K562 (cell line): Measurements from ENCODE around the gene LIN28A. TPM values are rescaled to one million over a fixed set of nuclear protein-coding genes. Genes with fewer than 3 reads are reported as not detected.

Experiments used
- ETV1 ChIP-seq: fragments of 450-650 bp; conservative IDR thresholded peaks from 2 replicates; pipeline ENCODE4 v1.6.1; 2016; ENCODE audit warnings: missing genetic modification characterization, control low read depth, low read depth, missing compliant biosample characterization
- GATAD2B ChIP-seq: fragments of 450-650 bp; IDR thresholded peaks from 2 replicates; pipeline ENCODE4 v1.6.1; 2017; ENCODE audit warnings: mild to moderate bottlenecking, borderline replicate concordance
- HNRNPH1 ChIP-seq: fragments of 200-400 bp; formaldehyde crosslinking; optimal IDR thresholded peaks from 2 replicates; pipeline ENCODE3; 2017; ENCODE audit warnings: low read depth, mild to moderate bottlenecking, low read length, moderate library complexity
- ILF3 ChIP-seq: fragments of 450-650 bp; IDR thresholded peaks from 2 replicates; pipeline ENCODE4 v1.6.1; 2018; ENCODE audit warnings: antibody characterized with exemption, mild to moderate bottlenecking, moderate library complexity, borderline replicate concordance
- PML ChIP-seq: IDR thresholded peaks from 2 replicates; pipeline ENCODE4 v1.6.1; 2012; ENCODE audit warnings: low read length, inconsistent platforms
- RBM17 ChIP-seq: fragments of 200-400 bp; formaldehyde crosslinking; IDR thresholded peaks from 2 replicates; pipeline ENCODE4 v1.6.1; 2017; ENCODE audit warnings: low read depth, mild to moderate bottlenecking, low read length, borderline replicate concordance
- RFX7 ChIP-seq: fragments of 250-450 bp; sonication (Bioruptor Pico); IDR thresholded peaks from 2 replicates; pipeline ENCODE4 v1.5.1; 2021; ENCODE audit warnings: mild to moderate bottlenecking
- TCF3 ChIP-seq: sonication (generic); formaldehyde crosslinking; IDR thresholded peaks from 2 replicates; pipeline ENCODE4 v1.4.0; 2020; ENCODE audit warnings: mild to moderate bottlenecking, missing genetic modification reagents
- polyA plus RNA-seq, 8 experiments: library from polyadenylated mRNA; depleted of rRNA in 4 of 8; stranded (reverse) in 5 of 8; unstranded in 3 of 8; fragments of >200 nt; fragmentation: Nextera tagmentation in 2 of 8; fragmentation: Illumina TruSeq in 1 of 8; extraction: Ambion mirVana in 2 of 8; extraction: Trizol in 1 of 8; gene quantifications; 2 replicates each; pipeline versions ENCODE4 v1.2.1 to v1.2.3, GENCODE V29; 2011 to 2014; ENCODE audit warnings: inconsistent platforms in 1 of 8, missing spikeins in 1 of 8
- total RNA-seq, 7 experiments: library from RNA; depleted of rRNA in 6 of 7; stranded (reverse); fragments of >200 nt in 6 of 7; fragmentation: Illumina TruSeq in 2 of 7; extraction: Trizol in 2 of 7; gene quantifications; 2 replicates each; pipeline versions ENCODE4 v1.2.1 to v1.2.3, GENCODE V29; 2011 to 2021; ENCODE audit warnings: low replicate concordance in 1 of 7
- TF ChIP-seq, protein P1 (sequence below): sonication (generic); formaldehyde crosslinking; IDR thresholded peaks from 2 replicates; pipeline ENCODE4 v1.8.1; 2023; ENCODE audit warnings: missing genetic modification reagents, mild to moderate bottlenecking, borderline replicate concordance
- TF ChIP-seq, protein P2 (sequence below): fragments of 250-450 bp; sonication (Bioruptor Pico); IDR thresholded peaks from 2 replicates; pipeline ENCODE4 v1.4.0; 2020; ENCODE audit warnings: mild to moderate bottlenecking, moderate library complexity
- TF ChIP-seq, protein P3 (sequence below): IDR thresholded peaks from 2 replicates; pipeline ENCODE4 v1.6.1; 2012; ENCODE audit warnings: low read depth, low read length, improper control_type of control experiment, borderline replicate concordance
- TF ChIP-seq, protein P4 (sequence below): fragments of 200-800 bp; sonication (Bioruptor generic); IDR thresholded peaks from 2 replicates; pipeline ENCODE4 v1.6.1; 2017; ENCODE audit warnings: missing genetic modification characterization, missing compliant biosample characterization
- TF ChIP-seq, protein P5 (sequence below): fragments of 150-350 bp; conservative IDR thresholded peaks from 2 replicates; pipeline ENCODE4 v1.6.1; 2014; ENCODE audit warnings: low read length

Gene LIN28A
- total and polyA plus RNA-seq, 9 of the 15 experiments (the other 6 are each of a cell fraction or from before 2014, with no cell fraction given), result 0.80 to 5.4 (median 3.9) TPM

DNA sequence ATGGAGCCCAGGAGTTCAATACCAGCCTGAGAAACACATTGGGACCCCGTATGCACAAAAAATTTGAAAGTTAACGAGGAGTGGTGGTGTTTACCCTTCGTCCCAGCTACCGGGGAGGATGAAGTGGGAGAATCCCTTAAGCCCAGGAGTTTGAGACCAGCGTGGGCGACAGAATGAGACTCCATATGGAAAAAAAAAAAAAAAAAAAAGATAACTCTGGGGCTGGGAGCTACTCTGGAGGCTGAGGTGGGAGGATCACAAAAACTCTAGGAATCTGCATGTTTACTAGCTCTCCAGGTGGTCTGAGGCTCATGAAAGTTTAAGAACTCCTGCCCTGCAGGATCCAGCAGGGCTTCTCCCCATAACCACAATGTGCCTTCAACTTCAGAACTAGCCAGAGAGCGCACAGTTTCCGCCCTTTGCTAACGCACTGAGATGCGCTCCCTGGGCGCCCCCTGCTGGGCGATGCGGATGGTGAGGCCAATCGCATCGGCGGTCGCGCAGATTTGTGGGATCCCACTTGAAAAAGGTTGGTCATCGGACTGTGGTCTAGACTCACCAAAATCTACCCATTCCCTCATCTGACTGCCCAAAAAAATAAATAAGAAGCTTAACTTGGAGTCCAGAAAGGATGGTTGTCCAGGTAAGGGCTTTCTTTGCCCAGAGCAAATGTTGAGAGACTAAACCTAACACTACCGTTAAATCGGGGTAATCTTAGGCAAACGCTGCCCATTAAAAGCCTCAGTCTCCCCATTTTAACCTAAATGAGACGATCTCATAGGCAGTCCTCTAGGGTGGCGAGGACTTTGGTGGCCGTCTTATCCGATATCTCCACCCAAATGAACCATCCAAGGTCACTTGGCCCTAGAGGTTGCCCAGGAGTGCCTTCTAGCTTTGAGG lies 46.8 kb upstream of the LIN28A start (continued):
- TF ChIP-seq, protein P1, sequence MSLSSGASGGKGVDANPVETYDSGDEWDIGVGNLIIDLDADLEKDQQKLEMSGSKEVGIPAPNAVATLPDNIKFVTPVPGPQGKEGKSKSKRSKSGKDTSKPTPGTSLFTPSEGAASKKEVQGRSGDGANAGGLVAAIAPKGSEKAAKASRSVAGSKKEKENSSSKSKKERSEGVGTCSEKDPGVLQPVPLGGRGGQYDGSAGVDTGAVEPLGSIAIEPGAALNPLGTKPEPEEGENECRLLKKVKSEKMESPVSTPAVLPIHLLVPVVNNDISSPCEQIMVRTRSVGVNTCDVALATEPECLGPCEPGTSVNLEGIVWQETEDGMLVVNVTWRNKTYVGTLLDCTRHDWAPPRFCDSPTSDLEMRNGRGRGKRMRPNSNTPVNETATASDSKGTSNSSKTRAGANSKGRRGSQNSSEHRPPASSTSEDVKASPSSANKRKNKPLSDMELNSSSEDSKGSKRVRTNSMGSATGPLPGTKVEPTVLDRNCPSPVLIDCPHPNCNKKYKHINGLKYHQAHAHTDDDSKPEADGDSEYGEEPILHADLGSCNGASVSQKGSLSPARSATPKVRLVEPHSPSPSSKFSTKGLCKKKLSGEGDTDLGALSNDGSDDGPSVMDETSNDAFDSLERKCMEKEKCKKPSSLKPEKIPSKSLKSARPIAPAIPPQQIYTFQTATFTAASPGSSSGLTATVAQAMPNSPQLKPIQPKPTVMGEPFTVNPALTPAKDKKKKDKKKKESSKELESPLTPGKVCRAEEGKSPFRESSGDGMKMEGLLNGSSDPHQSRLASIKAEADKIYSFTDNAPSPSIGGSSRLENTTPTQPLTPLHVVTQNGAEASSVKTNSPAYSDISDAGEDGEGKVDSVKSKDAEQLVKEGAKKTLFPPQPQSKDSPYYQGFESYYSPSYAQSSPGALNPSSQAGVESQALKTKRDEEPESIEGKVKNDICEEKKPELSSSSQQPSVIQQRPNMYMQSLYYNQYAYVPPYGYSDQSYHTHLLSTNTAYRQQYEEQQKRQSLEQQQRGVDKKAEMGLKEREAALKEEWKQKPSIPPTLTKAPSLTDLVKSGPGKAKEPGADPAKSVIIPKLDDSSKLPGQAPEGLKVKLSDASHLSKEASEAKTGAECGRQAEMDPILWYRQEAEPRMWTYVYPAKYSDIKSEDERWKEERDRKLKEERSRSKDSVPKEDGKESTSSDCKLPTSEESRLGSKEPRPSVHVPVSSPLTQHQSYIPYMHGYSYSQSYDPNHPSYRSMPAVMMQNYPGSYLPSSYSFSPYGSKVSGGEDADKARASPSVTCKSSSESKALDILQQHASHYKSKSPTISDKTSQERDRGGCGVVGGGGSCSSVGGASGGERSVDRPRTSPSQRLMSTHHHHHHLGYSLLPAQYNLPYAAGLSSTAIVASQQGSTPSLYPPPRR (CRISPR knock-in tag), result no peak
- TF ChIP-seq, protein P2, sequence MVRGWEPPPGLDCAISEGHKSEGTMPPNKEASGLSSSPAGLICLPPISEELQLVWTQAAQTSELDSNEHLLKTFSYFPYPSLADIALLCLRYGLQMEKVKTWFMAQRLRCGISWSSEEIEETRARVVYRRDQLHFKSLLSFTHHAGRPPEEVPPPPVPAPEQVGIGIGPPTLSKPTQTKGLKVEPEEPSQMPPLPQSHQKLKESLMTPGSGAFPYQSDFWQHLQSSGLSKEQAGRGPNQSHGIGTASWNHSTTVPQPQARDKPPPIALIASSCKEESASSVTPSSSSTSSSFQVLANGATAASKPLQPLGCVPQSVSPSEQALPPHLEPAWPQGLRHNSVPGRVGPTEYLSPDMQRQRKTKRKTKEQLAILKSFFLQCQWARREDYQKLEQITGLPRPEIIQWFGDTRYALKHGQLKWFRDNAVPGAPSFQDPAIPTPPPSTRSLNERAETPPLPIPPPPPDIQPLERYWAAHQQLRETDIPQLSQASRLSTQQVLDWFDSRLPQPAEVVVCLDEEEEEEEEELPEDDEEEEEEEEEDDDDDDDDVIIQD, result no peak
- TF ChIP-seq, protein P3, sequence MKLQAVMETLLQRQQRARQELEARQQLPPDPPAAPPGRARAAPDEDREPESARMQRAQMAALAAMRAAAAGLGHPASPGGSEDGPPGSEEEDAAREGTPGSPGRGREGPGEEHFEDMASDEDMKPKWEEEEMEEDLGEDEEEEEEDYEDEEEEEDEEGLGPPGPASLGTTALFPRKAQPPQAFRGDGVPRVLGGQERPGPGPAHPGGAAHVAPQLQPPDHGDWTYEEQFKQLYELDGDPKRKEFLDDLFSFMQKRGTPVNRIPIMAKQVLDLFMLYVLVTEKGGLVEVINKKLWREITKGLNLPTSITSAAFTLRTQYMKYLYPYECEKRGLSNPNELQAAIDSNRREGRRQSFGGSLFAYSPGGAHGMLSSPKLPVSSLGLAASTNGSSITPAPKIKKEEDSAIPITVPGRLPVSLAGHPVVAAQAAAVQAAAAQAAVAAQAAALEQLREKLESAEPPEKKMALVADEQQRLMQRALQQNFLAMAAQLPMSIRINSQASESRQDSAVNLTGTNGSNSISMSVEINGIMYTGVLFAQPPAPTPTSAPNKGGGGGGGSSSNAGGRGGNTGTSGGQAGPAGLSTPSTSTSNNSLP, result no peak
- TF ChIP-seq TCF3 (CRISPR knock-in tag) (no peak), RBM17 (no peak), GATAD2B (no peak), PML (0 out of 2 replicates have a peak, but pooled peaks have one; percentile 24), ETV1 (tag) (peak; percentile 63; the same call in 1 of the 2 replicates), ILF3 (no peak), RFX7 (CRISPR knock-in tag) (no peak), HNRNPH1 (no peak)
- TF ChIP-seq, protein P4, sequence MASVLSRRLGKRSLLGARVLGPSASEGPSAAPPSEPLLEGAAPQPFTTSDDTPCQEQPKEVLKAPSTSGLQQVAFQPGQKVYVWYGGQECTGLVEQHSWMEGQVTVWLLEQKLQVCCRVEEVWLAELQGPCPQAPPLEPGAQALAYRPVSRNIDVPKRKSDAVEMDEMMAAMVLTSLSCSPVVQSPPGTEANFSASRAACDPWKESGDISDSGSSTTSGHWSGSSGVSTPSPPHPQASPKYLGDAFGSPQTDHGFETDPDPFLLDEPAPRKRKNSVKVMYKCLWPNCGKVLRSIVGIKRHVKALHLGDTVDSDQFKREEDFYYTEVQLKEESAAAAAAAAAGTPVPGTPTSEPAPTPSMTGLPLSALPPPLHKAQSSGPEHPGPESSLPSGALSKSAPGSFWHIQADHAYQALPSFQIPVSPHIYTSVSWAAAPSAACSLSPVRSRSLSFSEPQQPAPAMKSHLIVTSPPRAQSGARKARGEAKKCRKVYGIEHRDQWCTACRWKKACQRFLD (CRISPR knock-in tag), result no peak
- TF ChIP-seq, protein P5, sequence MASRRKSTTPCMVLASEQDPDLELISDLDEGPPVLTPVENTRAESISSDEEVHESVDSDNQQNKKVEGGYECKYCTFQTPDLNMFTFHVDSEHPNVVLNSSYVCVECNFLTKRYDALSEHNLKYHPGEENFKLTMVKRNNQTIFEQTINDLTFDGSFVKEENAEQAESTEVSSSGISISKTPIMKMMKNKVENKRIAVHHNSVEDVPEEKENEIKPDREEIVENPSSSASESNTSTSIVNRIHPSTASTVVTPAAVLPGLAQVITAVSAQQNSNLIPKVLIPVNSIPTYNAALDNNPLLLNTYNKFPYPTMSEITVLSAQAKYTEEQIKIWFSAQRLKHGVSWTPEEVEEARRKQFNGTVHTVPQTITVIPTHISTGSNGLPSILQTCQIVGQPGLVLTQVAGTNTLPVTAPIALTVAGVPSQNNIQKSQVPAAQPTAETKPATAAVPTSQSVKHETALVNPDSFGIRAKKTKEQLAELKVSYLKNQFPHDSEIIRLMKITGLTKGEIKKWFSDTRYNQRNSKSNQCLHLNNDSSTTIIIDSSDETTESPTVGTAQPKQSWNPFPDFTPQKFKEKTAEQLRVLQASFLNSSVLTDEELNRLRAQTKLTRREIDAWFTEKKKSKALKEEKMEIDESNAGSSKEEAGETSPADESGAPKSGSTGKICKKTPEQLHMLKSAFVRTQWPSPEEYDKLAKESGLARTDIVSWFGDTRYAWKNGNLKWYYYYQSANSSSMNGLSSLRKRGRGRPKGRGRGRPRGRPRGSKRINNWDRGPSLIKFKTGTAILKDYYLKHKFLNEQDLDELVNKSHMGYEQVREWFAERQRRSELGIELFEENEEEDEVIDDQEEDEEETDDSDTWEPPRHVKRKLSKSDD, result no peak
